GM12878 (cell line): ENCODE measurements around the gene ABHD2. TPM values are rescaled to one million over a fixed set of nuclear protein-coding genes. Genes with fewer than 3 reads are reported as not detected.

ENCODE experiments used
- ATAC-seq: fragments of 200-7000 bp; cut with Tn5 transposase; 3 replicates; pipeline ENCODE4 v1.9.1; 2020; ENCODE audit warnings: mild to moderate bottlenecking, moderate library complexity
- BruUV-seq: library from RNA; stranded (reverse); fragments of 400-500 nt; replicated peaks from 2 replicates; lab custom pipeline; 2021; lab: Mats Ljungman, UMichigan
- CTCF ChIA-PET: fragments of 300-600 bp; sonication (Branson Sonifier 250); formaldehyde crosslinking; extraction: SDS; loops from one replicate; lab custom pipeline; 2021; ENCODE audit warnings: inconsistent platforms; lab: Yijun Ruan, JAX
- POLR2A ChIA-PET: fragments of 350-600 bp; formaldehyde crosslinking; extraction: SDS; loops from one replicate; lab custom pipeline; 2021; ENCODE audit warnings: inconsistent platforms; lab: Charles Lee
- RAD21 ChIA-PET: fragments of 300-600 bp; sonication (Branson Sonifier 250); formaldehyde crosslinking; loops from one replicate; lab custom pipeline; 2023; ENCODE audit warnings: antibody characterized with exemption; ENCODE audit not compliant: unreplicated experiment; lab: Charles Lee
- SMC1A ChIA-PET: fragments of 300-600 bp; sonication (Branson Sonifier 250); formaldehyde crosslinking; loops from one replicate; lab custom pipeline; 2023; ENCODE audit not compliant: unreplicated experiment, uncharacterized antibody; lab: Charles Lee
- DNase-seq: peaks from one replicate; pipeline ENCODE4 v3.0.0-alpha.2; 2011; ENCODE audit warnings: low read depth, low spot score
- FAIRE-seq: peaks from 3 replicates; lab custom pipeline; 2011; peaks lifted over from hg19 to GRCh38; lab: Jason Lieb, UNC
- H2AFZ ChIP-seq: 2 replicates; pipeline ENCODE4 v1.6.0; 2011; ENCODE audit warnings: low read depth, low read length, control low read depth; ENCODE audit not compliant: control insufficient read depth
- H3K27ac ChIP-seq: 2 replicates; pipeline ENCODE4 v1.5.1; 2011; ENCODE audit warnings: control low read depth; ENCODE audit not compliant: control insufficient read depth, insufficient read depth
- H3K27me3 ChIP-seq, 2 experiments: replicated peaks in 1 of 2; 2 replicates each; pipeline versions ENCODE4 v1.6.0 to v1.6.1; 2011; ENCODE audit warnings: low read length in 1 of 2; ENCODE audit not compliant: control insufficient read depth in 2 of 2, insufficient read depth in 2 of 2
- H3K36me3 ChIP-seq, 2 experiments: 2 replicates each; pipeline ENCODE4 v1.5.1; 2011; ENCODE audit warnings: low read length in 1 of 2; ENCODE audit not compliant: control insufficient read depth in 2 of 2, insufficient read depth in 2 of 2
- H3K4me1 ChIP-seq: 2 replicates; pipeline ENCODE4 v1.6.1; 2011; ENCODE audit warnings: mild to moderate bottlenecking, low read length, moderate library complexity, mixed read lengths; ENCODE audit not compliant: control insufficient read depth, insufficient read depth
- H3K4me2 ChIP-seq: 2 replicates; pipeline ENCODE4 v1.6.0; 2011; ENCODE audit warnings: control low read depth; ENCODE audit not compliant: control insufficient read depth, insufficient read depth
- H3K4me3 ChIP-seq: fragments of 200-600 bp; sonication (generic); 2 replicates; pipeline ENCODE4 v1.5.1; 2016
- H3K79me2 ChIP-seq: 2 replicates; pipeline ENCODE4 v1.6.0; 2011; ENCODE audit warnings: low read length; ENCODE audit not compliant: control insufficient read depth, insufficient read depth
- H3K9ac ChIP-seq: 2 replicates; pipeline ENCODE4 v1.8.0; 2011; ENCODE audit warnings: low read length, control low read depth, mixed read lengths; ENCODE audit not compliant: control insufficient read depth, insufficient read depth
- H3K9me3 ChIP-seq: replicated peaks from 3 replicates; pipeline ENCODE4 v1.5.1; 2011; ENCODE audit warnings: mild to moderate bottlenecking, low read length; ENCODE audit not compliant: control insufficient read depth, insufficient read depth
- H4K20me1 ChIP-seq: 2 replicates; pipeline ENCODE4 v1.6.0; 2011; ENCODE audit not compliant: control insufficient read depth, insufficient read depth
- BMI1 ChIP-seq: fragments of 450-650 bp; IDR thresholded peaks from 2 replicates; pipeline ENCODE4 v1.6.1; 2016; ENCODE audit warnings: mild to moderate bottlenecking, moderate library complexity, borderline replicate concordance
- EED ChIP-seq: sonication (generic); IDR thresholded peaks from 2 replicates; pipeline ENCODE4 v1.6.1; 2016; ENCODE audit warnings: antibody characterized with exemption, low read depth
- HDAC6 ChIP-seq: fragments of 200-600 bp; sonication (generic); IDR thresholded peaks from one replicate; pipeline ENCODE4 v1.8.0; 2017; ENCODE audit warnings: antibody characterized with exemption; ENCODE audit not compliant: unreplicated experiment
- IRF4 ChIP-seq: IDR thresholded peaks from 2 replicates; pipeline ENCODE4 v1.6.1; 2011; ENCODE audit warnings: low read depth, low read length
- POU2F2 ChIP-seq: IDR thresholded peaks from 3 replicates; pipeline ENCODE4 v1.6.1; 2011; ENCODE audit warnings: low read depth, mild to moderate bottlenecking, low read length, borderline replicate concordance
- RAD51 ChIP-seq: fragments of 450-650 bp; IDR thresholded peaks from 2 replicates; pipeline ENCODE4 v1.6.1; 2016; ENCODE audit warnings: moderate library complexity, mild to moderate bottlenecking, inconsistent platforms
- SIN3A ChIP-seq: IDR thresholded peaks from 2 replicates; pipeline ENCODE4 v1.6.1; 2012; ENCODE audit warnings: low read depth, low read length, improper control_type of control experiment
- TAF1 ChIP-seq: IDR thresholded peaks from 2 replicates; pipeline ENCODE4 v1.6.1; 2011; ENCODE audit warnings: mild to moderate bottlenecking, low read depth, low read length, borderline replicate concordance
- TARDBP ChIP-seq: IDR thresholded peaks from 2 replicates; pipeline ENCODE4 v1.6.1; 2016; ENCODE audit warnings: borderline replicate concordance
- TCF3 ChIP-seq: IDR thresholded peaks from 2 replicates; pipeline ENCODE4 v1.6.1; 2012; ENCODE audit warnings: low read depth, mild to moderate bottlenecking, low read length, borderline replicate concordance; ENCODE audit not compliant: insufficient read depth
- ZZZ3 ChIP-seq: IDR thresholded peaks from 2 replicates; pipeline ENCODE4 v1.6.1; 2011; ENCODE audit warnings: low read depth; ENCODE audit not compliant: control insufficient read depth, insufficient read length
- WGBS: methylation state at CpG from one replicate; pipeline ENCODE4 v1.1.6; 2016; ENCODE audit warnings: low lambda C conversion rate; ENCODE audit not compliant: insufficient replicate concordance, insufficient coverage; ENCODE audit errors: missing lambda C conversion rate; 5-methylcytosine and 5-hydroxymethylcytosine counted together
- in situ Hi-C: fragments of 300-500 bp; cut with MboI; formaldehyde crosslinking; loops from 9 replicates; pipeline ENCODE4 v1.14.3; 2018; ENCODE audit warnings: mixed read lengths
- intact Hi-C: fragments of 100-400 bp; cut with micrococcal nuclease; formaldehyde crosslinking; loops from one replicate; pipeline ENCODE4 v1.14.2; 2022; ENCODE audit not compliant: unreplicated experiment
- polyA plus RNA-seq, 11 experiments: library from polyadenylated mRNA; depleted of rRNA in 4 of 11; unstranded in 6 of 11; stranded (reverse) in 5 of 11; fragments of >200 nt; fragmentation: Nextera tagmentation in 4 of 11; fragmentation: Illumina TruSeq in 1 of 11; extraction: Ambion mirVana in 4 of 11; extraction: Trizol in 1 of 11; gene quantifications; 1 replicate in 1 of 11; 2 replicates in 10 of 11; pipeline versions ENCODE4 v1.2.1 to v1.2.3, GENCODE V29; 2011 to 2016; ENCODE audit warnings: inconsistent platforms in 2 of 11, missing spikeins in 2 of 11, low read depth in 1 of 11
- total RNA-seq, 4 experiments: library from RNA; depleted of rRNA in 3 of 4; stranded (reverse); fragments of >200 nt in 3 of 4; fragmentation: Illumina TruSeq in 1 of 4; extraction: Trizol in 1 of 4; gene quantifications; 2 replicates each; pipeline versions ENCODE4 v1.2.1 to v1.2.3, GENCODE V29; 2013 to 2021
- TF ChIP-seq, protein P1 (sequence below): fragments of 450-650 bp; formaldehyde crosslinking; IDR thresholded peaks from 2 replicates; pipeline ENCODE4 v1.5.0; 2022; ENCODE audit warnings: mild to moderate bottlenecking, missing genetic modification characterization
- TF ChIP-seq, protein P2 (sequence below): IDR thresholded peaks from 2 replicates; pipeline ENCODE4 v1.6.1; 2012; ENCODE audit warnings: improper control_type of control experiment, low read depth, low read length; ENCODE audit not compliant: insufficient replicate concordance

Gene ABHD2
- total and polyA plus RNA-seq, 10 of the 15 experiments (the other 5 are each of a cell fraction or from before 2014, with no cell fraction given), result 1.2 to 33.6 (median 20.4) TPM

- TF ChIP-seq TCF3, result no peak
- no peak for TF ChIP-seq RAD51
- no peak for TF ChIP-seq POU2F2
- no peak for TF ChIP-seq SIN3A
- TF ChIP-seq HDAC6, result no peak
These were observed 17.8 kb upstream of the ABHD2 start (continued) for GRCh38 chr15:89070197-89071124.

DNA sequence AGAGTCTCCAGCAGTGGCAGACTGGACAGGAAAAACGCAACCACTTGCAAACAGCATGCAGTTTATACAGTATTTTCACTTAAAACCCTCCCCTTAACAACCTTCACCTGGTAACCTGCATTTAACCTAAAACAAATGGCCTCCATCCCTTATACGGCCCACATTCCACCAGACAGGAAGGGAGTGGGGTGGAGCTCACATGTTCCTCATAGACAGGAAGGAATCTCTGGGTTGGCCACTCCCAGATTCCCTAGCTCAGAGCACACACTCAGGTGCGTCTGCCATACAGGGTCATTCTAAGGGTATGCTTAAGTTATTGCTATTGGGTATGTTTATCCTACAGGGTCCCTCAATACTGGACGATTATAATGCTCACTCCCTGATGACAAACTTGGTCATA, 16.8 kb upstream of the ABHD2 start:
- WGBS, result 62% methylated on average over 4 of the region's 4 CpGs
- peaks cover 9% of the 10 kb centered on the region for H3K9me3 ChIP-seq
- no peaks in the 10 kb centered on the region for H3K36me3 ChIP-seq
- POLR2A ChIA-PET, result interaction anchor here (0.6 to 1.5 kb wide), 2 partner anchors 17 to 43 kb away, joined by 3 to 4 read pairs; partner anchors contain the start of gene ABHD2
- H3K79me2 ChIP-seq, result no peaks in the 10 kb centered on the region
- no peak overlapping the region for H3K27ac ChIP-seq
- H3K4me2 ChIP-seq, result no peak overlapping the region
- no peak overlapping the region for H3K4me3 ChIP-seq
- BruUV-seq, result no TSS peak
- no peak overlapping the region for H3K9ac ChIP-seq
- peaks cover 13% of the 10 kb centered on the region for H3K4me1 ChIP-seq
- RAD21 ChIA-PET, result interaction anchor here (1.0 kb wide), 1 partner anchor 166 kb away, joined by 3 read pairs; no protein-coding TSS in a partner anchor
- ATAC-seq (no peak), FAIRE-seq (no peak), DNase-seq (no peak)
- no peaks in the 10 kb centered on the region for H3K27me3 ChIP-seq
- SMC1A ChIA-PET, result interaction anchor here (0.6 to 1.6 kb wide), 4 partner anchors 11 to 106 kb away, joined by 3 to 4 read pairs (median 4); no protein-coding TSS in a partner anchor
- no peak overlapping the region for H2AFZ ChIP-seq
- in situ Hi-C loops, result no loop called here
- H4K20me1 ChIP-seq, result no peaks in the 10 kb centered on the region
- intact Hi-C loops, result no loop called here
- CTCF ChIA-PET, result interaction anchor here (1.1 to 4.0 kb wide), 4 partner anchors 11 to 107 kb away, joined by 3 to 16 read pairs (median 6); no protein-coding TSS in a partner anchor
- TF ChIP-seq EED (no peak), TARDBP (no peak), BMI1 (no peak), TAF1 (no peak), IRF4 (no peak), ZZZ3 (no peak), TCF3 (no peak)
- TF ChIP-seq, protein P1, sequence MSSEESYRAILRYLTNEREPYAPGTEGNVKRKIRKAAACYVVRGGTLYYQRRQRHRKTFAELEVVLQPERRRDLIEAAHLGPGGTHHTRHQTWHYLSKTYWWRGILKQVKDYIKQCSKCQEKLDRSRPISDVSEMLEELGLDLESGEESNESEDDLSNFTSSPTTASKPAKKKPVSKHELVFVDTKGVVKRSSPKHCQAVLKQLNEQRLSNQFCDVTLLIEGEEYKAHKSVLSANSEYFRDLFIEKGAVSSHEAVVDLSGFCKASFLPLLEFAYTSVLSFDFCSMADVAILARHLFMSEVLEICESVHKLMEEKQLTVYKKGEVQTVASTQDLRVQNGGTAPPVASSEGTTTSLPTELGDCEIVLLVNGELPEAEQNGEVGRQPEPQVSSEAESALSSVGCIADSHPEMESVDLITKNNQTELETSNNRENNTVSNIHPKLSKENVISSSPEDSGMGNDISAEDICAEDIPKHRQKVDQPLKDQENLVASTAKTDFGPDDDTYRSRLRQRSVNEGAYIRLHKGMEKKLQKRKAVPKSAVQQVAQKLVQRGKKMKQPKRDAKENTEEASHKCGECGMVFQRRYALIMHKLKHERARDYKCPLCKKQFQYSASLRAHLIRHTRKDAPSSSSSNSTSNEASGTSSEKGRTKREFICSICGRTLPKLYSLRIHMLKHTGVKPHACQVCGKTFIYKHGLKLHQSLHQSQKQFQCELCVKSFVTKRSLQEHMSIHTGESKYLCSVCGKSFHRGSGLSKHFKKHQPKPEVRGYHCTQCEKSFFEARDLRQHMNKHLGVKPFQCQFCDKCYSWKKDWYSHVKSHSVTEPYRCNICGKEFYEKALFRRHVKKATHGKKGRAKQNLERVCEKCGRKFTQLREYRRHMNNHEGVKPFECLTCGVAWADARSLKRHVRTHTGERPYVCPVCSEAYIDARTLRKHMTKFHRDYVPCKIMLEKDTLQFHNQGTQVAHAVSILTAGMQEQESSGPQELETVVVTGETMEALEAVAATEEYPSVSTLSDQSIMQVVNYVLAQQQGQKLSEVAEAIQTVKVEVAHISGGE (CRISPR knock-in tag), result no peak
- TF ChIP-seq, protein P2, sequence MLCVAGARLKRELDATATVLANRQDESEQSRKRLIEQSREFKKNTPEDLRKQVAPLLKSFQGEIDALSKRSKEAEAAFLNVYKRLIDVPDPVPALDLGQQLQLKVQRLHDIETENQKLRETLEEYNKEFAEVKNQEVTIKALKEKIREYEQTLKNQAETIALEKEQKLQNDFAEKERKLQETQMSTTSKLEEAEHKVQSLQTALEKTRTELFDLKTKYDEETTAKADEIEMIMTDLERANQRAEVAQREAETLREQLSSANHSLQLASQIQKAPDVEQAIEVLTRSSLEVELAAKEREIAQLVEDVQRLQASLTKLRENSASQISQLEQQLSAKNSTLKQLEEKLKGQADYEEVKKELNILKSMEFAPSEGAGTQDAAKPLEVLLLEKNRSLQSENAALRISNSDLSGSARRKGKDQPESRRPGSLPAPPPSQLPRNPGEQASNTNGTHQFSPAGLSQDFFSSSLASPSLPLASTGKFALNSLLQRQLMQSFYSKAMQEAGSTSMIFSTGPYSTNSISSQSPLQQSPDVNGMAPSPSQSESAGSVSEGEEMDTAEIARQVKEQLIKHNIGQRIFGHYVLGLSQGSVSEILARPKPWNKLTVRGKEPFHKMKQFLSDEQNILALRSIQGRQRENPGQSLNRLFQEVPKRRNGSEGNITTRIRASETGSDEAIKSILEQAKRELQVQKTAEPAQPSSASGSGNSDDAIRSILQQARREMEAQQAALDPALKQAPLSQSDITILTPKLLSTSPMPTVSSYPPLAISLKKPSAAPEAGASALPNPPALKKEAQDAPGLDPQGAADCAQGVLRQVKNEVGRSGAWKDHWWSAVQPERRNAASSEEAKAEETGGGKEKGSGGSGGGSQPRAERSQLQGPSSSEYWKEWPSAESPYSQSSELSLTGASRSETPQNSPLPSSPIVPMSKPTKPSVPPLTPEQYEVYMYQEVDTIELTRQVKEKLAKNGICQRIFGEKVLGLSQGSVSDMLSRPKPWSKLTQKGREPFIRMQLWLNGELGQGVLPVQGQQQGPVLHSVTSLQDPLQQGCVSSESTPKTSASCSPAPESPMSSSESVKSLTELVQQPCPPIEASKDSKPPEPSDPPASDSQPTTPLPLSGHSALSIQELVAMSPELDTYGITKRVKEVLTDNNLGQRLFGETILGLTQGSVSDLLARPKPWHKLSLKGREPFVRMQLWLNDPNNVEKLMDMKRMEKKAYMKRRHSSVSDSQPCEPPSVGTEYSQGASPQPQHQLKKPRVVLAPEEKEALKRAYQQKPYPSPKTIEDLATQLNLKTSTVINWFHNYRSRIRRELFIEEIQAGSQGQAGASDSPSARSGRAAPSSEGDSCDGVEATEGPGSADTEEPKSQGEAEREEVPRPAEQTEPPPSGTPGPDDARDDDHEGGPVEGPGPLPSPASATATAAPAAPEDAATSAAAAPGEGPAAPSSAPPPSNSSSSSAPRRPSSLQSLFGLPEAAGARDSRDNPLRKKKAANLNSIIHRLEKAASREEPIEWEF, result no peak
